Measurements from ENCODE around the gene NRM. TPM values are rescaled to one million over a fixed set of nuclear protein-coding genes. Genes with fewer than 3 reads are reported as not detected.
A peak's percentile ranks its signal among the peaks of the same experiment; 100 is the strongest.

NRM gene
- total and polyA plus RNA-seq, 2 of the 13 experiments (the other 11 are each of a cell fraction or from before 2014, with no cell fraction given) = 12.5 to 16.0 TPM

- TF ChIP-seq ZFP91 (CRISPR knock-in tag; IDR thresholded peaks at IDR 0.05; ENCODE audit: borderline replicate concordance) (peak; percentile 77; the same call in 1 of the 2 replicates), RELA (CRISPR knock-in tag; IDR thresholded peaks at IDR 0.05) (no peak), ZNF577 (CRISPR knock-in tag; IDR thresholded peaks at IDR 0.05; ENCODE audit: borderline replicate concordance, low read depth) (no peak), ZBTB44 (CRISPR knock-in tag; IDR thresholded peaks at IDR 0.05) (no peak), THRA (CRISPR knock-in tag; IDR thresholded peaks at IDR 0.05; ENCODE audit: borderline replicate concordance) (no peak; the same call in 1 of the 2 replicates), ZNF557 (CRISPR knock-in tag; IDR thresholded peaks at IDR 0.05) (no peak), KIAA2018 (CRISPR knock-in tag; IDR thresholded peaks at IDR 0.05; ENCODE audit: borderline replicate concordance) (no peak), BATF2 (CRISPR knock-in tag; IDR thresholded peaks at IDR 0.05) (no peak), MTA3 (CRISPR knock-in tag; IDR thresholded peaks at IDR 0.05) (no peak), POLR2AphosphoS5 (IDR thresholded peaks at IDR 0.05; ENCODE audit: low read depth, low read length) (peak; percentile 99), ATRX (CRISPR knock-in tag; IDR thresholded peaks at IDR 0.05; ENCODE audit: borderline replicate concordance) (no peak), ZMYM3 (CRISPR knock-in tag; IDR thresholded peaks at IDR 0.05) (0 out of 2 replicates have a peak, but pooled peaks have one; percentile 19), ZNF724P (CRISPR knock-in tag; IDR thresholded peaks at IDR 0.05; ENCODE audit: borderline replicate concordance) (no peak), ZNF205 (CRISPR knock-in tag; IDR thresholded peaks at IDR 0.05) (0 out of 2 replicates have a peak, but pooled peaks have one; percentile 11)
Observed at GRCh38 chr6:30719791-30720737, 29.3 kb upstream of the NRM start, which contains the start of gene TUBB (continued).

All from HepG2 (cell line).